GM12892 (cell line): ENCODE data around the gene ACTA1.

ENCODE experiments used
- POLR2A ChIP-seq: IDR thresholded peaks from 2 replicates; pipeline ENCODE4 v1.6.1; 2011; ENCODE audit warnings: low read depth, low read length, control low read depth
- POLR2AphosphoS5 ChIP-seq: IDR thresholded peaks from 2 replicates; pipeline ENCODE4 v1.6.1; 2011; ENCODE audit warnings: low read depth, low read length, control low read depth

GRCh38 chr1:229402993-229403392, 30.9 kb downstream of the ACTA1 start:
- no peak for TF ChIP-seq POLR2A
- no peak for TF ChIP-seq POLR2AphosphoS5
